ENCODE results near the gene CHD9NB.
"Not testable (repeated sequence)": the region's sequence is repeated elsewhere in the genome, so short reads cannot be mapped to it uniquely, and the experiment has no call there.

CHD9NB gene

GRCh38 chr16:53055541-53056391 lies 3.1 kb upstream of the CHD9NB start:
- no peak overlapping the region for H3K4me3 ChIP-seq (IDR thresholded peaks at IDR 0.05; ENCODE audit: insufficient read depth, low read depth, low read length)
- H3K27me3 ChIP-seq (ENCODE audit: insufficient read depth, low read depth), result no peaks in the 10 kb centered on the region
- peaks cover 43% of the 10 kb centered on the region for H3K79me2 ChIP-seq (ENCODE audit: insufficient read depth, low read depth)
- H3K36me3 ChIP-seq (ENCODE audit: insufficient read depth), result no peaks in the 10 kb centered on the region
- peak overlapping the region; percentile 92 for H3K9ac ChIP-seq
- TF ChIP-seq, protein P1, sequence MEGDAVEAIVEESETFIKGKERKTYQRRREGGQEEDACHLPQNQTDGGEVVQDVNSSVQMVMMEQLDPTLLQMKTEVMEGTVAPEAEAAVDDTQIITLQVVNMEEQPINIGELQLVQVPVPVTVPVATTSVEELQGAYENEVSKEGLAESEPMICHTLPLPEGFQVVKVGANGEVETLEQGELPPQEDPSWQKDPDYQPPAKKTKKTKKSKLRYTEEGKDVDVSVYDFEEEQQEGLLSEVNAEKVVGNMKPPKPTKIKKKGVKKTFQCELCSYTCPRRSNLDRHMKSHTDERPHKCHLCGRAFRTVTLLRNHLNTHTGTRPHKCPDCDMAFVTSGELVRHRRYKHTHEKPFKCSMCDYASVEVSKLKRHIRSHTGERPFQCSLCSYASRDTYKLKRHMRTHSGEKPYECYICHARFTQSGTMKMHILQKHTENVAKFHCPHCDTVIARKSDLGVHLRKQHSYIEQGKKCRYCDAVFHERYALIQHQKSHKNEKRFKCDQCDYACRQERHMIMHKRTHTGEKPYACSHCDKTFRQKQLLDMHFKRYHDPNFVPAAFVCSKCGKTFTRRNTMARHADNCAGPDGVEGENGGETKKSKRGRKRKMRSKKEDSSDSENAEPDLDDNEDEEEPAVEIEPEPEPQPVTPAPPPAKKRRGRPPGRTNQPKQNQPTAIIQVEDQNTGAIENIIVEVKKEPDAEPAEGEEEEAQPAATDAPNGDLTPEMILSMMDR (conservative IDR thresholded peaks at IDR 0.05; ENCODE audit: low read depth, low read length), result no peak
- peak overlapping the region; percentile 77 for H2AFZ ChIP-seq (ENCODE audit: low read depth)
- peak overlapping the region; percentile 76 for H3K4me2 ChIP-seq
- H3K27ac ChIP-seq, result peak overlapping the region; percentile 73
- H3K4me1 ChIP-seq (ENCODE audit: low read depth, poor library complexity, severe bottlenecking), result peaks cover 24% of the 10 kb centered on the region
- H4K20me1 ChIP-seq (ENCODE audit: insufficient read depth), result no peaks in the 10 kb centered on the region

- TF ChIP-seq, protein P1 (conservative IDR thresholded peaks at IDR 0.05; ENCODE audit: low read depth, low read length), result peak; percentile 79
- Histone ChIP-seq H3K79me2 (ENCODE audit: insufficient read depth, low read depth) (peaks cover 34% of the 10 kb centered on the region), H3K36me3 (ENCODE audit: insufficient read depth) (no peaks in the 10 kb centered on the region), H3K4me3 (IDR thresholded peaks at IDR 0.05; ENCODE audit: insufficient read depth, low read depth, low read length) (no peak within 1 kb of the TSS), H3K9ac (peak within 1 kb of the TSS; percentile 92), H4K20me1 (ENCODE audit: insufficient read depth) (no peaks in the 10 kb centered on the region), H3K27ac (peak within 1 kb of the TSS; percentile 73), H3K4me1 (ENCODE audit: low read depth, poor library complexity, severe bottlenecking) (peaks cover 18% of the 10 kb centered on the region), H3K4me2 (peak within 1 kb of the TSS; percentile 76), H3K27me3 (ENCODE audit: insufficient read depth, low read depth) (no peaks in the 10 kb centered on the region), H2AFZ (ENCODE audit: low read depth) (peak within 1 kb of the TSS; percentile 77)
These were observed 2.2 kb upstream of the CHD9NB start, which contains the start of gene CHD9 for GRCh38 chr16:53054670-53055485. TSS of gene CHD9 (plus strand) at chr16:53054991. CDS start at chr16:53156090, 101,099 bp downstream.

GRCh38 chr16:53053967-53054669 lies 1.4 kb upstream of the CHD9NB start:
- peak overlapping the region; percentile 73 for H3K27ac ChIP-seq
- no peaks in the 10 kb centered on the region for H3K27me3 ChIP-seq (ENCODE audit: insufficient read depth, low read depth)
- H2AFZ ChIP-seq (ENCODE audit: low read depth), result peak overlapping the region; percentile 77
- H3K4me1 ChIP-seq (ENCODE audit: low read depth, poor library complexity, severe bottlenecking), result peaks cover 18% of the 10 kb centered on the region
- no peaks in the 10 kb centered on the region for H3K36me3 ChIP-seq (ENCODE audit: insufficient read depth)
- peak overlapping the region; percentile 92 for H3K9ac ChIP-seq
- no peaks in the 10 kb centered on the region for H4K20me1 ChIP-seq (ENCODE audit: insufficient read depth)
- TF ChIP-seq, protein P1 (conservative IDR thresholded peaks at IDR 0.05; ENCODE audit: low read depth, low read length), result no peak
- H3K4me3 ChIP-seq (IDR thresholded peaks at IDR 0.05; ENCODE audit: insufficient read depth, low read depth, low read length), result no peak overlapping the region
- H3K4me2 ChIP-seq, result peak overlapping the region; percentile 76
- H3K79me2 ChIP-seq (ENCODE audit: insufficient read depth, low read depth), result peaks cover 27% of the 10 kb centered on the region

DNA sequence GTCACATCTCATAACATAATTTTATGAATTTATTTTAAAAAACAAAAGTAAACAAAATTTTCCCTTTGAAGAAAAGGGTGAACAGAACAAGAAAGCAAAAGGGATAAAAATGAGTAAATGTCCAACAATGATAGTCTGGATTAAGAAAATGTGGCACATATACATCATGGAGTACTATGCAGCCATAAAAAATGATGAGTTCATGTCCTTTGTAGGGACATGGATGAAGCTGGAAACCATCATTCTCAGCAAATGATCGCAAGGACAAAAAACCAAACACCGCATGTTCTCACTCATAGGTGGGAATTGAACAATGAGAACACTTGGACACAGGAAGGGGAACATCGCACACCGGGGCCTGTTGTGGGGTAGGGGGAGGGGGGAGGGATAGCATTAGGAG lies 1.4 kb downstream of the CHD9NB start:
- H3K4me3 ChIP-seq (IDR thresholded peaks at IDR 0.05; ENCODE audit: insufficient read depth, low read depth, low read length); H2AFZ ChIP-seq (ENCODE audit: low read depth); H4K20me1 ChIP-seq (ENCODE audit: insufficient read depth); H3K9ac ChIP-seq; H3K4me2 ChIP-seq; H3K27ac ChIP-seq; H3K36me3 ChIP-seq (ENCODE audit: insufficient read depth); H3K27me3 ChIP-seq (ENCODE audit: insufficient read depth, low read depth): not testable (repeated sequence)
- peaks cover 11% of the 10 kb centered on the region for H3K79me2 ChIP-seq (ENCODE audit: insufficient read depth, low read depth)
- peaks cover 11% of the 10 kb centered on the region for H3K4me1 ChIP-seq (ENCODE audit: low read depth, poor library complexity, severe bottlenecking)

All from KMS-11 (cell line).